A549 (cell line): Measurements from ENCODE around the gene KCNMA1. TPM values are rescaled to one million over a fixed set of nuclear protein-coding genes. Genes with fewer than 3 reads are reported as not detected.

Source experiments
- ATAC-seq, 2 experiments: fragments of 200-7000 bp in 1 of 2; fragments of >200 bp in 1 of 2; cut with Nextera tagmentation in 1 of 2; cut with Tn5 transposase in 1 of 2; 3 replicates each; pipeline versions ENCODE4 v1.8.0 to v1.9.1; 2018 to 2020; ENCODE audit warnings: mild to moderate bottlenecking in 1 of 2, moderate library complexity in 1 of 2
- CTCF ChIA-PET: fragments of 300-600 bp; sonication (Branson Sonifier 250); formaldehyde crosslinking; extraction: SDS; loops from one replicate; lab custom pipeline; 2021; ENCODE audit warnings: antibody characterized with exemption, inconsistent platforms; lab: Yijun Ruan, JAX
- POLR2A ChIA-PET: fragments of 350-600 bp; formaldehyde crosslinking; extraction: SDS; loops from one replicate; lab custom pipeline; 2021; ENCODE audit warnings: antibody characterized with exemption, inconsistent platforms; lab: Yijun Ruan, JAX
- DNase-seq, 2 experiments: peaks; one replicate each; pipeline versions ENCODE4 v3.0.0 to v3.0.0-alpha.2; 2011 to 2016; ENCODE audit warnings: low read depth in 1 of 2, low spot score in 1 of 2
- FAIRE-seq: peaks from 2 replicates; lab custom pipeline; 2011; peaks lifted over from hg19 to GRCh38; lab: Jason Lieb, UNC
- H3K27ac ChIP-seq, 2 experiments: fragments of >200 bp; sonication (Bioruptor Twin); formaldehyde crosslinking; 3 replicates each; pipeline ENCODE4 v1.5.1; 2016 to 2017
- H3K4me1 ChIP-seq: fragments of >200 bp; sonication (Bioruptor Twin); formaldehyde crosslinking; 3 replicates; pipeline ENCODE4 v1.6.1; 2016
- H3K4me2 ChIP-seq: fragments of >200 bp; sonication (Bioruptor Twin); formaldehyde crosslinking; 3 replicates; pipeline ENCODE4 v1.6.1; 2016
- H3K4me3 ChIP-seq: fragments of >200 bp; sonication (Bioruptor Twin); formaldehyde crosslinking; 3 replicates; pipeline ENCODE4 v1.5.1; 2016
- H3K9me3 ChIP-seq: fragments of >200 bp; sonication (Bioruptor Twin); formaldehyde crosslinking; 3 replicates; pipeline ENCODE4 v1.6.1; 2016
- ATOH8 ChIP-seq: fragments of 250-450 bp; sonication (Bioruptor Pico); IDR thresholded peaks from 2 replicates; pipeline ENCODE4 v1.5.0; 2020; ENCODE audit warnings: low read depth, mild to moderate bottlenecking, moderate library complexity
- CEBPB ChIP-seq, 2 experiments: fragments of >200 bp in 1 of 2; sonication (Bioruptor Twin) in 1 of 2; formaldehyde crosslinking in 1 of 2; IDR thresholded peaks; 2 replicates each; pipeline ENCODE4 v1.6.1; 2012 to 2016
- FOSL2 ChIP-seq, 2 experiments: fragments of 450-650 bp in 1 of 2; fragments of >200 bp in 1 of 2; sonication (Bioruptor Twin) in 1 of 2; formaldehyde crosslinking; IDR thresholded peaks; 2 replicates each; pipeline versions ENCODE4 v1.5.0 to v1.6.1; 2016 to 2020; ENCODE audit warnings: mild to moderate bottlenecking in 1 of 2, moderate library complexity in 1 of 2
- FOXS1 ChIP-seq: fragments of 250-450 bp; sonication (Bioruptor Pico); IDR thresholded peaks from 2 replicates; pipeline ENCODE4 v1.5.0; 2020; ENCODE audit warnings: mild to moderate bottlenecking, moderate library complexity
- GATA3 ChIP-seq: IDR thresholded peaks from 2 replicates; pipeline ENCODE4 v1.6.1; 2012; ENCODE audit warnings: borderline replicate concordance
- HEYL ChIP-seq: fragments of 250-450 bp; sonication (Bioruptor Pico); IDR thresholded peaks from 2 replicates; pipeline ENCODE4 v1.8.0; 2021; ENCODE audit warnings: mild to moderate bottlenecking, moderate library complexity
- JUN ChIP-seq, 2 experiments: fragments of >200 bp; sonication (Bioruptor Twin); formaldehyde crosslinking; IDR thresholded peaks; 2 replicates in 1 of 2; 3 replicates in 1 of 2; pipeline ENCODE4 v1.6.1; 2016 to 2017
- KDM1A ChIP-seq: fragments of 200-600 bp; sonication (generic); IDR thresholded peaks from 2 replicates; pipeline ENCODE4 v1.6.1; 2016; ENCODE audit warnings: low read depth, mild to moderate bottlenecking
- KDM5A ChIP-seq: fragments of 200-600 bp; sonication (generic); IDR thresholded peaks from 2 replicates; pipeline ENCODE4 v1.6.1; 2016; ENCODE audit warnings: antibody characterized with exemption, mild to moderate bottlenecking
- MYC ChIP-seq: IDR thresholded peaks from 2 replicates; pipeline ENCODE4 v1.6.1; 2012; ENCODE audit warnings: mild to moderate bottlenecking, inconsistent platforms, low read length, improper control_type of control experiment, borderline replicate concordance
- NFE2L2 ChIP-seq: fragments of 150-350 bp; conservative IDR thresholded peaks from 2 replicates; pipeline ENCODE4 v1.6.1; 2014; ENCODE audit warnings: low read length
- NPAS2 ChIP-seq: fragments of 250-450 bp; sonication (Bioruptor Pico); IDR thresholded peaks from 2 replicates; pipeline ENCODE4 v1.8.0; 2022; ENCODE audit warnings: mild to moderate bottlenecking, moderate library complexity, borderline replicate concordance
- PBX3 ChIP-seq: IDR thresholded peaks from 2 replicates; pipeline ENCODE4 v1.6.1; 2012
- PHF8 ChIP-seq: fragments of 200-600 bp; sonication (generic); IDR thresholded peaks from 2 replicates; pipeline ENCODE4 v1.6.1; 2016; ENCODE audit warnings: low read depth, mild to moderate bottlenecking, antibody characterized with exemption, moderate library complexity, borderline replicate concordance
- RCOR1 ChIP-seq: fragments of 150-350 bp; IDR thresholded peaks from 2 replicates; pipeline ENCODE4 v1.6.1; 2014; ENCODE audit warnings: antibody characterized with exemption, low read length, low read depth
- REST ChIP-seq: fragments of 200-600 bp; sonication (generic); IDR thresholded peaks from 2 replicates; pipeline ENCODE4 v1.6.1; 2016; ENCODE audit warnings: antibody characterized with exemption, mild to moderate bottlenecking, moderate library complexity
- TFCP2L1 ChIP-seq: fragments of 250-450 bp; sonication (Bioruptor Pico); IDR thresholded peaks from 2 replicates; pipeline ENCODE4 v1.5.0; 2021; ENCODE audit warnings: mild to moderate bottlenecking
- WGBS: methylation state at CpG from one replicate; pipeline ENCODE4 v1.1.6; 2017; ENCODE audit errors: missing lambda C conversion rate; 5-methylcytosine and 5-hydroxymethylcytosine counted together
- polyA plus RNA-seq, 4 experiments: library from polyadenylated mRNA; depleted of rRNA in 3 of 4; stranded (reverse); fragments of >200 nt; fragmentation: RNase III in 1 of 4; extraction: RNeasy Plus Mini Kit Qiagen cat#74134 plus additional on column Dnase treatment in 1 of 4; gene quantifications; 2 replicates in 3 of 4; 3 replicates in 1 of 4; pipeline ENCODE4 v1.2.3, GENCODE V29; 2011 to 2017

The KCNMA1 gene
- polyA plus RNA-seq, 2 of the 4 experiments (the other 2 are of a cell fraction), result 14.9 to 30.6 TPM

- Histone ChIP-seq H3K4me3 (no peak overlapping the region), H3K27ac (no peak overlapping the region), H3K4me2 (no peak overlapping the region), H3K9me3 (no peaks in the 10 kb centered on the region), H3K4me1 (no peaks in the 10 kb centered on the region)
- DNase-seq (no peak), FAIRE-seq (no peak), ATAC-seq (no peak)
- WGBS, result 73% methylated on average over 5 of the region's 5 CpGs
- no peak for TF ChIP-seq KDM1A
- TF ChIP-seq GATA3, result no peak
- no peak for TF ChIP-seq KDM5A
- no peak for TF ChIP-seq RCOR1
- no peak for TF ChIP-seq JUN (IDR thresholded peaks at IDR 0.05)
- TF ChIP-seq PBX3, result no peak
- TF ChIP-seq ATOH8 (CRISPR knock-in tag), result no peak
- TF ChIP-seq PHF8, result no peak
- TF ChIP-seq FOSL2 (IDR thresholded peaks at IDR 0.05), result no peak
- no peak for TF ChIP-seq FOSL2 (CRISPR knock-in tag; IDR thresholded peaks at IDR 0.05)
- TF ChIP-seq MYC, result no peak
- no peak for TF ChIP-seq TFCP2L1 (CRISPR knock-in tag)
- TF ChIP-seq NFE2L2, result no peak
- no peak for TF ChIP-seq REST
- TF ChIP-seq CEBPB (IDR thresholded peaks at IDR 0.05), result no peak
- no peak for TF ChIP-seq HEYL (CRISPR knock-in tag)
- CTCF ChIA-PET, result interaction anchor here (1.1 kb wide), 1 partner anchor 564 kb away, joined by 3 read pairs; no protein-coding TSS in a partner anchor
- POLR2A ChIA-PET, result no interaction called here
Observed at GRCh38 chr10:77146712-77147336, 490.8 kb downstream of the KCNMA1 start.

GRCh38 chr10:77144656-77145055 lies 493.0 kb downstream of the KCNMA1 start:
- no peak for ATAC-seq
- no peaks in the 10 kb centered on the region for H3K9me3 ChIP-seq
- H3K4me2 ChIP-seq, result no peak overlapping the region
- DNase-seq, result no peak
- ChIA-PET CTCF (no interaction called here), POLR2A (no interaction called here)
- no peak overlapping the region for H3K4me3 ChIP-seq
- no peak overlapping the region for H3K27ac ChIP-seq
- no peak for FAIRE-seq
- 81% methylated on average over 3 of the region's 3 CpGs for WGBS
- no peaks in the 10 kb centered on the region for H3K4me1 ChIP-seq
- TF ChIP-seq HEYL (CRISPR knock-in tag) (no peak), NPAS2 (no peak), RCOR1 (no peak), FOXS1 (CRISPR knock-in tag) (no peak)
